NOMO-1 treated with DMSO at 0.1 percent for 48 hours (cell line): ENCODE data around the gene SS18L1.
"Not testable (repeated sequence)": the region's sequence is repeated elsewhere in the genome, so short reads cannot be mapped to it uniquely, and the experiment has no call there.

Experiments used
- DNase-seq: peaks from one replicate; lab custom pipeline; 2025; ENCODE audit not compliant: unreplicated experiment; lab: John Stamatoyannopoulos, UW

The SS18L1 gene, protein sequence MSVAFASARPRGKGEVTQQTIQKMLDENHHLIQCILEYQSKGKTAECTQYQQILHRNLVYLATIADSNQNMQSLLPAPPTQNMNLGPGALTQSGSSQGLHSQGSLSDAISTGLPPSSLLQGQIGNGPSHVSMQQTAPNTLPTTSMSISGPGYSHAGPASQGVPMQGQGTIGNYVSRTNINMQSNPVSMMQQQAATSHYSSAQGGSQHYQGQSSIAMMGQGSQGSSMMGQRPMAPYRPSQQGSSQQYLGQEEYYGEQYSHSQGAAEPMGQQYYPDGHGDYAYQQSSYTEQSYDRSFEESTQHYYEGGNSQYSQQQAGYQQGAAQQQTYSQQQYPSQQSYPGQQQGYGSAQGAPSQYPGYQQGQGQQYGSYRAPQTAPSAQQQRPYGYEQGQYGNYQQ

DNA sequence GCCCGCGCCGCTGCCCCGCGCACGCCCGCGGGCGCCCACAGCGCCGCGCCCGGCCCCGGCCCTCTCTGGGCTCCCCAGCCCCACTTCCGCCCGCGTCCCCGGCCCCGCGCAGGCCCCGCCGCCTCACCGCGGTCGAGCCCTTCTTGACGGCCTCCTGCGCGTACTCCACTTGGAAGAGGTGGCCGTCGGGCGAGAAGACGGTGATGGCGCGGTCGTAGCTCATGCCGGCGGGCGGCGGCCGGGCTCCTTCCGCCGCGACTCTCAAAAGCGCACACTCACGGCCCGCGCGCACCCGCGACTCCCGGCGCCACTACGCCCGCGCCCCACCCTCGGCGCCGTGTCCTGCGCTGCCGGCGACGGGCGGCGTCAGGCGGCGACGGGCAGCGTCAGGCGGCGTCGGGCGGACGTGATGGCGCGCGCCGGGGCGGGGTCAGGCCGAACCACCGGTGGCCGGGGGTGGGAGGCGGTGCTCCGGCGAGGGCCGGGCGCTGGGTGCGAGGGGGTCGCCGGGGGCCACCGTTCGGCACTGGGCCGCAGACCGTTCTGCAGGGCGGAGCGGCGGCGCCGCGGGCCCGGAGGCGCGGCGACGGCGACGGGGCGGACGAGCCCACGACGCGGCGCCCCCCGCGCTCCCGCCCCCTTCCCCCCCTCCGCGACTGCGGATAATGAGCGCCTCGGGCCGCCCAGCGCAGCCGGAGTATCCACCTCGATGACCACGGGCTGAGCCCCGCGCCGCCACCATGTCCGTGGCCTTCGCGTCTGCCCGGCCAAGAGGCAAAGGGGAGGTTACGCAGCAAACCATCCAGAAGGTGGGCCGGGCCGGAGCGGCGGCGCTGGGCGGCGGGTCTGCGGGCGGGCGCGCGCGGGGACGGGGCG is at the start of gene SS18L1, which contains the start of gene PSMA7:
Gene SS18L1 (plus strand): TSS at position 689 of the 876 bp plus-strand sequence. CDS start 52 bp downstream, at position 741.
Gene PSMA7 (minus strand): TSS at position 314 of the 876 bp plus-strand sequence. CDS start 91 bp downstream, at position 223.
- DNase-seq = peak; percentile 82

DNA sequence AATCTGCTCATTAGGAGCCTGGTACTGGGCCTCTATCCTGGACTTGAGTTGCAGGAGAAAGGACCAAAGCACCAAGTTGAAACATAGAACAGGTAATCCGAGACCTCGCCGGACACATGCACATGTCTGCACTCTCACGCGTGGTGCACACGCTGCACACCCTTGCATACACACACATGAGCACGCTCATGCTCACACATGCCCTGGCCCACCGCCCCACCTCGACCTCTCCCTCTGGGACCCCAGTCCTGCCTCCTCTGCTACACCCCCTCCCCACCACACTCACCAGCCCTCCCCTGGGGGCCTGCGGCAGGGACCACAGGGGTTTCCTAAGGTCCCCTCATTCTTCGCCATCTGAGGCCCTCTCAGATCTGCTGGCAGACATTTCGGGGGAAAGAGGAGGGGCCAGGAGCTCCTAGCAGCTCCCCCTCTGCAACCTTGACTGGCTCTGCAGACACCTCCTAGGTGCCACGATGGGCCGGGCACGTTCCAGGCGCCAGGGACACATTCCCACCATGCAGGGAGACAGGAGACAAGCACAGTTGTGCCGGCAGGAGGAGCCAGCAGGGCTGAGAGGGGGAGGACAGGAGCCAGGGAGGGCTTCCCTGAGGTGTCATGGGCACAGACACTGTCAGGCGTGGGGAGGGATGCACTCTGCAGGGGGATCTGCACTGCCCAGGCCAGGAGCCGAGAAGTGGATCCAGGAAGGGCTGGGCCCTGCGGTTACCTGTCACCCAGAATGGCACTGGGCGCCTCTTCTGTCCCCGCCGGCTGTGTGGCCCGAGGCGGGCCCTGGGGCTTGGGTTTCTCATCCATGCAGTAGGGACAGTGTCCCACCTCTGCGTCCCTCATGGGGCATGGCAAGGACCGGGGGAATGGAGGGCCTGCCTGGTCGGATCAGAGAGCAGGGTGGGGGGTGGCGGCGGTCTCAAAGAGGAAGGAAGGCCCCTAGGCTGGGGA is 46.9 kb upstream of the SS18L1 start:
- DNase-seq = no peak

DNA sequence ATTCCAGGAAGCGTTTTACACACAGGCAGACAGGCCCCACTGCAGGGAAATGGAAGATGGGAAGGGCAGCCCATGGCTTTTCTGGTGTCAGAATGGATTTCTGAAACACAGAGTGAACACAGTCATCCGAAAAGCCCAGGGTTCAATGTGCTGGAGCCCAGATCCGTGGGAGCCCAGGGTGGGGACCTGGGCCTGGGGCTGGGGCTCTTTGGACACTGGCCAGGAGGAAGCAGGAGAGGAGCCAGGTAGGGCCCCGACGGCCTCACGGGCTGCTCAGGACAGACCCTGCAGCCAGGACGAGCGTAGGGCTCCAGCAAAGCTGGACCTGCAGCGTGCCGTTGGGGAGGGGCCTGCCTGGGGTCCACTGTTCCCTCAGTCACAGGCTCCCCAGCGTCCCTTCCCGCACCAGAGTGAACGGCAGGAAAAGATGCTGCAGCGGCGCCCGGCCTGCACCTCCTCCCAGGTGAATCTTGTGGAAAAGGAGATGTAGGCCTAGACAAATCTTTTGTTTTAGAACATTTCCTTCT is 45.6 kb upstream of the SS18L1 start:
- DNase-seq = no peak

DNA sequence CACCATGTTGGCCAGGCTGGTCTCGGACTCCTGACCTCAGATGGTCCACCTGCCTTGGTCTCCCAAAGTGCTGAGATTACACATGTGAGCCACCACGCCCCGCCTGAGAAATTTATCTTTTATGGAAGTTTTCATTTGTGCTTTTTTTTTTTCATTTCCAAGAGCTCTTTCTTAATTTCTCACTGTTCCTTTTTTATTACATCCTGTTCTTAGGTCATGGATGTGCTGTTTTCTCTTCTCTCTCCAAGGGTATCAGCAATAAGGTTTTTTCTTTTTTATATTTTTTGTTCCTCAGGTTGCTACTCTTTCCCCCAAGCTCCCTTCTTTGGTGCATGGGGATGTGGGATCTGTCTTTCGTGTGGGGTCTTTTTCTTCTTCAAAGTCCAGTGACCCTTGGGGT is 42.5 kb upstream of the SS18L1 start:
- no peak for DNase-seq

DNA sequence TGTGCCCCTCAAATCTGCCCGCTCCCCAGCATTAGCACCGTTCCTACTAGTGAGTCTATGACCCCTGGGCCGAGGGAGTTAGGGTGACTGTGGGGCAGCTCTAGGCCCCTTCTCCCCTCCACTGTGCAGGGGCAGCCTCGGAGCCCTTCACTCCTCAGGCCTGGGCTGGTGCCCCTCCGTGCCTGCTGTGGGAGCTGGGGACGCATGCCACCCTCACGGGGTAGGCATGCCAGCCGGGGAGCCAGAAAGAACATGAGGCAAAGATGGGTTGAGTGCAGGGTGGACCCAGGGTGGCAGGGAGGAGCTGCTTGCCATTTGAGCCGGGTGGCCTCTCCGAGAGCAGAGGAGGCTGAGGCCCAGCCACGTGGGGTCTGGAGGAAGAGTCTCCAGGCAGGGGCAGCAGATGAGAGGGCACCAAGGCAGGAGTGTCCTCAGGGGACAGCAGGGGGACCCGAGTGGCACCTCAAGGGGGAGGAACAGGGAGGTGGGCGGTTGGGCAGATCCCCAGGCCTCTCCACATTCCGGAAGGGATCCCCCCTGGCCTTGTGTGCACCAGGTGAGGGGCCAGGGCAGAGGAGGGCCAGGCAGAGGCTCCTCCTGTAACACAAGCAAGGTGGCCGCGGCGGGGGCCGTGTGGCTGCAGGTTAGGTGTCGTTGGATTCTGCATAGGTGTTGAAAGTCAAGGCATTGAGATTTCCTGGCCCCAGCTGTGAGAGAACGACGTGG is 39.9 kb upstream of the SS18L1 start:
- DNase-seq = no peak

DNA sequence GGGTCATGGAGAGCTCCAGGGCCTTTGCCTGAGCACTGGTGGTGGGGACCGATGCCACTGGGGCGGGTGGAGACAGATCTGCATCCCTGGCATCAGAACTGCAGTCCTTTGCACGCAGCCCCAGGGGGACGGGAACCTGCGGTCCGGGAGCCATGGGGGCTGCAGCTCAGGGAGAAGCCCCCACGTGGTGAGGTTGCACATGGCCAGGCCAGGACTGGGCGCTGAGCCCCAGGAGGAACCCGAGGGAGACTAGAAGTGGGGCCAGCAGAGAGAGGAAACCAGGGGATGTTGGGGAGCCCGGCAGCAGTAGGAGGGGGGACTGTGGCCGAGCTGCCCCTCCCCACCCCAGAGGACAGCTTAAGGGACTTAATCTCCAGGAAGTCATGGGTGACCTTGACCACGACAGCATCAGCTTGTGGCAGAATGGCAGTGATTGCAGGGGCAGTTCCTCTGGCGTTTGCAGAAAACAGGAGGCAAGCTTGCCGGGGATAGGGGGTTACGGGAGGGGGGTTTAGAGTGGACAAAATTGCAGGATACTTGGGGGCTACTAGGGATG is 39.3 kb upstream of the SS18L1 start:
- DNase-seq = no peak

DNA sequence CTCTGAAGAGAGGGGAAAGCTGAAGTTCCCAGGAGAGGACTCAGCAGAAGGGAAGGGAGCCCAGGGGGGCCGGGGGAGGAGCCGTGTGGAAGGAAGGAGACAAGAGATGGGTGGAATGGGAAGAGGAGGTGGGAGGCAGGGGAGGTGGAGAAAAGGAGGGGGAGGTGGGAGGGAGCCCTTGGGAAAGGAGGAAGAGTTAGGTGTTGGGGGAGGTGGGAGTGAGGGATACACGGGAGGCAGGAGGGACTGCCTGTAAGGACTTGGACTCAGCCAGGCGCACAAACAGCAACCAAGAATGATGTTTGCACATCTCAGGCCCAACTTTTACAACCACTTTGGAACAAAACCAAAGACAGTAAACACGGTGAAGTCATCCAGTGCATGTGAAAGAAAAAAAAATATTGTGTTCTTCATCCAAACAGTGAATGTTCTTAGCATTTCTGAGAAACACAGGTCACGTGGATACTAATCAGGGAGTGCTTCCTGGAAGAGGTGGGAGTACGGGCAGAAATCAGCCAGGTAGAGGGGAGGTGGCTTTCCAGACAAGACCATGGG is 38.7 kb upstream of the SS18L1 start:
- no peak for DNase-seq

DNA sequence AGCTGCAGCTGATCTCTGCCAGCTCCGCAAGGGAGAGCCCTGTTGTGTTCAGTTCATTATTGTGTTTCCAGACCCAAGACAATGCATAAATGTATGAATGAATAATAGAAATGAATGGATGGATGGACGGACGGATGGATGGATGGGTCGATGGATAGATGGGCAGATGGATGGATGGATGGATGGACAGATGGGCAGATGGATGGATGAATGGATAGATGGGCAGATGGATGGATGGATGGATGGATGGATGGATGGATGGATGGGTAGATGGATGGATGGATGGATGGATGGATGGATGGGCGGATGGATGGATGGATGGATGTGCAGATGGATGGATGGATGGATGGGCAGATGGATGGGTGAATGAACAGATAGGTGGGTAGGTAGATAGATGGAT is 38.0 kb upstream of the SS18L1 start:
- DNase-seq = no peak

DNA sequence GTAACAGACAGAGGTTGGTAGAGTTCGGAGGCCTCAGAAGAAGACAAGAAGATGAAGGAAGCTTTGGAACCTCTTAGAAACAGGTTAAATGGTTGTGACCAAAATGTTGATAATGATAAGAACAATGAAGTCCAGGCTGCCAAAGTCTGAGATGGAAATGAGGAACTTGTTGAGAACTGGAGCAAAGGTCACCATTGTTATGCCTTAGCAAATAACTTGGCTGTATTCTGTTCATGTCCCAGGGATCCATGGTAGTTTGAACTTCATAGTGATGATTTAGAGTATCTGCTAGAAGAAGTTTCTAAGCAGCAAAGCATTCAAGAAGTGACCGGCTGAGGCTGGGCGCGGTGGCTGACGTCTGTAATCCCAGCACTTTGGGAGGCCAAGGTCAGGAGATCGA is 32.4 kb upstream of the SS18L1 start:
- DNase-seq = no peak

DNA sequence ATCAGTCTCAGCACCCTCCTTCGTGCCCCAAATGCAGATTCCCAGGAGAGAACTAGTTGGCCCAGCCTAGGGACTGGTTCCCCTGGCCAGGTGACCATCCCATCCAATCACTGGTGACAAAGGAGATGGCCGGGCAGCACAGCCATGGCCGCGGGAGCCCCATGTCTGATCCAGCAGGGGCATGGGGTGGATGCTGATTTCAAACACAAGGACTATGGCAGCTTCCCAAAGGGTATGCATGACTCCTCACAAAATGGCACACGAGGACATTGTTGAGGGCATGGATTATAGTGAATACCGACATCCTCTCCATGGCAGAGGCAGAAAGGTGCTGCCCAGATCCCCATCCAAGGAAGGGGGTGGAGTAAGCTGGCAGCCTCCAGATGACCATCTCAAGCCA is 31.2 kb upstream of the SS18L1 start:
- no peak for DNase-seq

DNA sequence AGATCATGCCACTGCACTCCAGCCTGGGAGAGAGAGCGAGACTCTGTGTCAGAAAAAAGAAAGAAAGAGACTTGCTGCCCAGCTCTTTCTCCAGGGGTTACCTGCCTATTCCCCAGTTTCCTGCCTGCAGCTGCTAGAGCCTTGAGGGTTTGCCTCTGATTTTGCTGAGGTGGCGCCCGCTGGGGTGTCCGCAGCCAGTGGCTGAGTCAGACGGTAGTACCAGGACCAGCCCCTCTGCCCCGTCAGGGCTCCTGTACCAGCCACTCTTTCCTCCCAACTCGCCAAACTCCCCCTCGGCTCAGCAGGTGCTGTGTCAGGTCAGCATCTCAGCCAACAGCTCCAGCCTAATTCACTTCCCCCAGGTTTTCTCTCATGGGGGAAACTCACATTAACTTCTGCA is 28.7 kb upstream of the SS18L1 start:
- no peak for DNase-seq

DNA sequence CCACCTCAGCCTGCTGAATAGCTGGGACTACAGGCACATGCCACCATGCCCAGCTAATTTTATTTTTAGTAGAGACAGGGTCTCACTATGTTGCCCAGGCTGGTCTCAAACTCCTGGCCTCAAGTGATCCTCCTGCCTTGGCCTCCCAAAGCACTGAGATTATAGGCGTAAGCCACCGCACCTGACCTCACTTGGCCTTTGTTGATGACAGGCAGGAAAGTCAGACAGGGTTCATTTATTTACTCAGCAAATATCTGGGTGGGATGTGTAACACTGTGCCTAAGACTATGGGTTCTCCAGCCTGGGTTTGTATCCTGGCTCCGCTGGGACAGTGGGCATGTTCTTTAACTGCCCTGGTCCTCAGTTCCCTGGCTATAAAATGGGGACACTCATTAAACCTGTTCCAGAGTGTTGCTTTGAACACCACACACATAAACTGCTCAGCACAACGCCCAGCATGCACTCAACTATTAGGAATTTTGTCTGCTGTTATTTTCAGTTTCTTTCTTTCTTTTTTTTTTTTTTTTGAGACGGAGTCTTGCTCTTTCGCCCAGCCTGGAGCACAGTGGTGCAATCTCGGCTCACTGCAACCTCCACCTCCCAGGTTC is 27.7 kb upstream of the SS18L1 start:
- not testable (repeated sequence) for DNase-seq

DNA sequence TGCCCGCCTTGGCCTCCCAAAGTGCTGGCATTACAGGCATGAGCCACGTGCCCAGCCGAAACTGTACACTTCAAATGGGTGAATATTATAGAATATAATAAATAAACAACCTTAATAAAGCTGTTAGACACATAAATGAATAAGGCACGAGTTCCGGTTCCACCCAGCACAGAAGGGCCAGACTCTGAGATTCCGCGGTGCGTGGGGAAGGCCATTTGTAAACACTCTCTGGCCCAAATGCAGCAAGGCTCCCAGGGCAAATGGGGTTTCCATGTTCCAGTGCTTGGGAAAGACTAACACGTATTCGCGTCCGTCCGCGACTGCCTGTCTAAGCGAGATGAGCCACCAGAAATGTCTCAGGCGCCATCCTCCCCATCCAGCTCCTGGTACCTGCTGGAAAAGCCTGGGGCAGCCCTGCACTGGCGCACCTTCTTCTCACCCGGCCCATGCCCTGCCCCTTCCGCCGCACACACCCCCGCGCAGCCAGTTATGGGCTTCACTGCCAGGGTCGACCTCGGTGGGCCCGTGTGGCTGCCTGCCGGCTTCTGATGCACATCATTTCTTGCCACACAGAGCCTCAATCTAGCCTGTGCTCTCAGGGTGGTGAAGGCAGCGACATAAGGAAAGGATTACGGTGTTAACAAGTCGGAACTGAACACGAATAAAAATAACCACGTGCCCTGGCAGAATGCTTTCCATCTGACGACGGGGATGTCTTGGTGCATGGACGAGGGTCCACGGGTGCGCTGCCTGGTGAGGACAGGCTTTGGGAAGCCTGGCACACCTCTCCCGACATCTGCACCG is 26.8 kb upstream of the SS18L1 start:
- no peak for DNase-seq

DNA sequence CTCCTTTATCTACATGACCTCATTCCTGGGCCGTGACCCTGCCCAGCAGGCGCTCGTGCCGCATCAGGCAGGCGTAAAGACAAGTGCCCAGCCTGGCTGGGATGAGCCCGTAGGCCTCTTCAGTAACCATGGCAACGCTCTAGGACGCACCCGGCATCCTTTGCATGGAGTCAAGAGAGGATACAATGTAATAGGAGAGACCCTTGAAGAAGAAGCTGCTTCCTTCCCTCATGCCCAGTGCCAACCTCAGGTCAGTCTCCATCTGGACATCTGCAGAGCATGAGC is 26.3 kb upstream of the SS18L1 start:
- DNase-seq = no peak

DNA sequence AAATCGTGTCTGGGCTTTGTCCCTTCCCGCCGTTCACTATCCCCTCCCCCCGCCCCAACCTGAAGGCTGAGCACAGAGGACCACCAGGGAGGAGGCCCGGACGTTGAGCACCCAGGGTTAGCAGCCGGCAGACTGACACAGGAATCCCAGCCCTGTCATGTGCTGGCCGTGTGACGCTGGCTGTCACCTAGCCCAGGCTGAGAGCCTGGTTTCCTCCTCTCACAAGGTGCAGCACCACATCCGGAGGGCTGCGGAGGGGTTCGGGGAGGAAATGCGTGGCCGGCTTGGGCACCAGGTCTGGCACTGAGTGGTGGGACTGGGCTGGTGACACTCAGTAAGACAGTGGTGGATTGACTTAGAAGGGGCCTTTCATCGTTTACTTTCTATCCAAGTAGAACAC is 25.9 kb upstream of the SS18L1 start:
- DNase-seq = no peak

DNA sequence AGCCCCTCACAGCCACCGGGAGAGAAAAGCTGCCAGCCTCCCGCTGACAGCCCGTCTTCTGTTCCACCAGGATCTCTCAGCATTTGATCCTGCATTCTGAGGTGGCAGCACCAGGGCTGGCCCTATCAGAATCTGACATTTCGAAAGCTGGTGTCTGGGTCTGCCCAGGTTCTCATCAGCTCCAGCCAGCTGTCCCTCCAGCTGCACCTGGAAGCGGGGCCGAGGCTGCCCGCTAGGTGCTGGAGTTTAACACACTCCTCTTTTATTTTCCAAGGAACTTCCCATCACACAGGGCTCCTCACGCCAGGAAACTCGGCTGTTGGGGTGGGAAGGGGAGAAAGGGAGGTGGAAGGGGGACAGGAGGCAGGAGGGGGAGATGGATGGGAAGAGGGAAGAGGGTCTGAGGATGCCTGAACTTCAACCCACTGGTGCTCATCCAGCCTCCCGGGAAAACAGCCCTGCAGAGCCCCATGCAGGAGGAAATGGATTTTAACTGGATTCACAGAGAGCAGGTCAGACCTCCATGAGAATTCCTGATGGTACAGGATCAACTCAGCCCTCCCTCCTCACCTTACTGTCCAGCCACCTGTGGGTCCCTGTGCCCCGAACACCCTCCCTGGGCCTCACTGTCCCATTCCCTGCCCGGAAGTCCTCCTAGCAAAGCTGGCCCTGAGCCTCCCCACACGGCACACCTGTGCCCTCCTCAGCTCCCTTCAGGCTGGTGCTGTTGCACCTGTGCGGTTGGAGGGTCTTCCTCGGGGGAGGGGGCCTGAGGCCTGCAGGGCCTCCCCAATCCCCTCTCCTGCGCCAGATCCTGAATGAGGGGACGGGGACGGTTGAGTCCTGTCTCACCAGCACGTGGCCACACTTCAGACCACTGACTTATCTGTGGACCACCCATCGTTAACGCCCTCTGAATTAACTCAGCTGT is 25.2 kb upstream of the SS18L1 start:
- DNase-seq = no peak

DNA sequence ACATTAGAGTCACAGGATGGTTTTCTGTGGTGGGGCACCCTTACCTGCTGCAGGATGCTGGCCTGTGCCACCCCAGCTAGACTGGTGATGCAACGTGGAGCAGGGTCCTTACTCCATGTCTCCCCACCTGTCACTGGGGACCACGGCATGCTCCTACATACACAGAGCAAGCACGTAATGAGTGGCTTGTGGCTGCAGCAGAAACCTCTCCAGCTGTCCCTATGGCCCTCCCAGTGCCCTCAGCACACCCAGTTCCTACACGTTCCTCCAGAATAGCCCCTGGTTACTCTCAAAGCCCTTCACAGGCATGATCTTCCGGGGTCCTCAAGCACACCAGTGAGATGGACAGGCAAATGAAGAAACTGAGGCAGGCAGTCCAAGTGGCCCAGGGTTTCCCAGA is 24.5 kb upstream of the SS18L1 start:
- DNase-seq = no peak
